Activated naive CD4-positive, alpha-beta T cell treated with anti-CD3 and anti-CD28 coated beads, Interleukin-2, amount 10 ng/mL, durations not matched to agents 7 days and 5 days (primary cell): ENCODE data around the gene CITED4.

Experiments
- CTCF ChIA-PET: fragments of 350-600 bp; sonication (Branson Sonifier 250); formaldehyde crosslinking; loops from one replicate; lab custom pipeline; 2021; ENCODE audit warnings: antibody characterized with exemption; lab: Charles Lee
- DNase-seq: peaks from one replicate; pipeline ENCODE4 v3.0.0-alpha.2; 2020
- H3K27ac Mint-ChIP-seq: one replicate; pipeline ENCODE4 v1.8.0; 2021; ENCODE audit warnings: mild to moderate bottlenecking, moderate library complexity, mixed read lengths
- H3K27me3 Mint-ChIP-seq: one replicate; pipeline ENCODE4 v1.8.0; 2021; ENCODE audit warnings: mild to moderate bottlenecking, mixed read lengths
- H3K36me3 Mint-ChIP-seq: one replicate; pipeline ENCODE4 v1.8.0; 2021; ENCODE audit warnings: mixed read lengths
- H3K4me1 Mint-ChIP-seq: one replicate; pipeline ENCODE4 v1.8.0; 2021; ENCODE audit warnings: mixed read lengths
- H3K4me3 Mint-ChIP-seq: one replicate; pipeline ENCODE4 v1.8.0; 2021; ENCODE audit warnings: mild to moderate bottlenecking, moderate library complexity, mixed read lengths
- H3K9me3 Mint-ChIP-seq: one replicate; pipeline ENCODE4 v1.8.0; 2021; ENCODE audit warnings: mixed read lengths

Gene CITED4

DNA sequence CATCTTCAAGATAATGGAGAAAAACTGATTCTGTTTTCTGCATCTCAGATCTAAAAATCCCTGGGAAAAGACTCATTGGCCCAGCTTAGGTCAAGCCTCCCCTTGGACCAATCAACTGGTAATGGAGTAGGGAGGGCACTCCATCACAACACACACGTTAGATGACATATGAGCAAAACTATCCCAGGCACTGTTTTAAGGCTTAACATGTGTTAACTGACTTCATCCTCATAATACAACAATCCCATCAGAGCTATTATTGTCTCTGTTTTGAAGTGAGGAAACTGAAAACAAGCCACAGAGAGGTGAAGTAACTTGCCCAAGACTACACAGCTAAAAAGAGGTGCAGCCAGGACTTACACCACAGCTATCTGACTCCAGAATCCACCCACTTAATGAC is 14.7 kb upstream of the CITED4 start:
- peak overlapping the region; percentile 24 for H3K27ac Mint-ChIP-seq
- CTCF ChIA-PET: interaction anchor here (1.1 to 1.6 kb wide), 6 partner anchors 15 to 103 kb away, joined by 4 to 8 read pairs (median 6); partner anchors contain the start of gene CITED4
- peaks cover 28% of the 10 kb centered on the region for H3K27me3 Mint-ChIP-seq
- peaks cover 7% of the 10 kb centered on the region for H3K36me3 Mint-ChIP-seq
- no peak for DNase-seq
- no peak overlapping the region for H3K4me3 Mint-ChIP-seq
- H3K9me3 Mint-ChIP-seq: peaks cover 13% of the 10 kb centered on the region
- peaks cover 54% of the 10 kb centered on the region for H3K4me1 Mint-ChIP-seq

DNA sequence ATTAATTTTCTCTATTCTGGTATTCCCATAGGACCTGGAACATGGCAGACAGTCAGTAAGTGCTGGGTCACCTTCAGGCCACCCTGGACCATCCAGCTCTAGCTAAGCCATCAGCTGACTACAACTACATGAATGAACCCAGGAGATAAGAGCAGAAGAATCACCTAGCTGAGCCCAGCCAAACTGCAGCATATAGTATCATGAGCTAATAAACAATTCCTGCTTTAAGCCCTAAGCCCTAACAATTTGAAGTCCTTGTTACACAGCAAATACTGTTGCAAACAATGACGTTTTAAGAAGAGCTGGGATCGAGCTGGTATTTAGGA is 14.2 kb upstream of the CITED4 start:
- Mint-ChIP-seq H3K4me3 (no peak overlapping the region), H3K27me3 (peaks cover 23% of the 10 kb centered on the region), H3K4me1 (peaks cover 55% of the 10 kb centered on the region), H3K27ac (no peak overlapping the region), H3K9me3 (peaks cover 13% of the 10 kb centered on the region), H3K36me3 (peaks cover 7% of the 10 kb centered on the region)
- CTCF ChIA-PET: interaction anchor here (0.7 to 1.6 kb wide), 8 partner anchors 14 to 102 kb away, joined by 3 to 8 read pairs (median 4); partner anchors contain the start of gene CITED4
- no peak for DNase-seq

DNA sequence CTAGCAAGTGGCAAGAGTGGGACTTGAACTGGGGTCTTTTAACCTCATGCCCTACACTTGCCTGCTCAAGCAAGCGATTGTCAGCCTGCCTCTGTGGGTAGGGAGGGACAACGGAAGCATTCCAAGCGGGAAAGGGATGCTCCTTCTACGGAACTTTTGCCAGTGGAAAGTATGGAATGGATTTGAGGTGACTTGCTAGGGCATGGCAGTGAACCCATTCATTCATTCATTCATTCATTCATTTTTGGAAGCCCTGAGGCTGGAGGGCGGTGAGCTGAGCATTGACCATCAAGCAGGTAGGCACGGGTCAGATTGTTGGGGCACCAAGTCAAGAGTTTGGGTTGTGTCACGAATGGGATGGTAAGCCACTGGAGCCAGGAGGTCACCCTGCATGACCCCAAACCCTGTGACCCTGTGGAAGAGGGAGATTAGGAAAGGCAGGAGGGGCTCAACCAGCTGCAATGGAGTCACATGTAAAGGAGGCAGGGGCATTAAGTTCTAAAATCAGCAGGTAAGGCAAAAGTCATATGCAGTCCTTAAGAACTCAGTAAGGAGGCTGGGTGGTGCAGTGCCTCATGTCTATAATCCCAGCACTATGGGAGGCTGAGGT is 11.8 kb upstream of the CITED4 start:
- no peak overlapping the region for H3K4me3 Mint-ChIP-seq

DNA sequence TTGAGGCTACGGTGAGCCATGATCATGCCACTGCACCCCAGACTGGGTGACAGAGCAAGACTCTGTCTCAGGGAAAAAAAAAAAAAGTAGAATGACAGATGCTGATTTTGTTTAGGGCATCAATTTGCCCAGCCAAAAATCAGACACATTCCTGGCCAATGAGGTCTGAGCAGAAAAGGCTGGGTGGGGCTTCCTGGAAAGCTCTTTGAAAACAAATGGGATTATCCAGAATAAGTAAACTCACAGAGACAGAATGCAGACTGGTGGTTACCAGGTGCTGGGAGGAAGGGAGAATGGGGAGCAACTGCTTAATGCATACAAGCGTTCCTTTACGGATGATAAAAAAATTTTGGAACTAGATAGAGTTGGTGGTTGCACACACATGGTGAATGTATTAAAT is 10.1 kb upstream of the CITED4 start:
- no peak for DNase-seq
- H3K4me1 Mint-ChIP-seq: peaks cover 64% of the 10 kb centered on the region
- H3K27me3 Mint-ChIP-seq: peaks cover 4% of the 10 kb centered on the region
- H3K27ac Mint-ChIP-seq: peak overlapping the region; percentile 45
- H3K36me3 Mint-ChIP-seq: peaks cover 7% of the 10 kb centered on the region
- peaks cover 22% of the 10 kb centered on the region for H3K9me3 Mint-ChIP-seq
- H3K4me3 Mint-ChIP-seq: no peak overlapping the region
- CTCF ChIA-PET: interaction anchor here (0.6 to 1.1 kb wide), 3 partner anchors 14 to 287 kb away, joined by 3 read pairs; no protein-coding TSS in a partner anchor

More for the DNA sequence above, 11.8 kb upstream of the CITED4 start:
- Mint-ChIP-seq H3K27ac (no peak overlapping the region), H3K9me3 (peaks cover 22% of the 10 kb centered on the region), H3K27me3 (peaks cover 4% of the 10 kb centered on the region), H3K4me1 (peaks cover 59% of the 10 kb centered on the region), H3K36me3 (peaks cover 7% of the 10 kb centered on the region)
- CTCF ChIA-PET: interaction anchor here (2.0 kb wide), 1 partner anchor 11 kb away, joined by 9 read pairs; the partner anchor contains the start of gene CITED4
- DNase-seq: no peak

DNA sequence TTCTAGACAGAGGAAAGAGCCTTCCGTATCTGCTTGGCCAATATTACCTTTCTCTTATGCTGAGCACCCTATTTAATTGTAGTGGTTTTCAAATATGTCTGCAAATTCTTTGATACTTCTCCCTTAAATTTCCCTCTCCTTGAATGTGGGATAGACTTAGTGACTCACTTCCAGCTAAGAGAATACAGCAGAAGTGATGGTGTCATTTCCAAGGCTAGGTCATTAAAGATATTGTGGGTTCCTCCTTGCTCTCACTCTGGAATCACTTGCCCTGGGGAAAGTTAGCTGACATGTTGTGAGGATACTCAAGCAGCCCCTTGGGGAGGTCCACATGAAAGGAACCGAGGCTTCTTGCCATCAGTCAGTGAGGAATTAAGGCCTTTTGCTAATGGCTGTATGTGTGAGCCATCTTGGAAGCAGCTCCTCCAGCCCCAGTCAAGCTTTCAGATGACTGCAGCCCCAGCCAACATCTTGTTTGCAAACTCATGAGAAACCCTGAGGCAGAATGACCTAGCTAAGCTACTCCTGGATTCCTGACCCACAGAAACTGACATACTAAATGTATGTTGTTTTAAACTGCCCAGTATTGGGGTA is 8.1 kb upstream of the CITED4 start:
- Mint-ChIP-seq H3K27ac (no peak overlapping the region), H3K4me3 (no peak overlapping the region), H3K4me1 (peaks cover 44% of the 10 kb centered on the region), H3K27me3 (peaks cover 4% of the 10 kb centered on the region), H3K9me3 (peaks cover 9% of the 10 kb centered on the region), H3K36me3 (no peaks in the 10 kb centered on the region)
- no peak for DNase-seq
- CTCF ChIA-PET: interaction anchor here (0.8 to 1.1 kb wide), 2 partner anchors 79 to 104 kb away, joined by 3 read pairs; no protein-coding TSS in a partner anchor

DNA sequence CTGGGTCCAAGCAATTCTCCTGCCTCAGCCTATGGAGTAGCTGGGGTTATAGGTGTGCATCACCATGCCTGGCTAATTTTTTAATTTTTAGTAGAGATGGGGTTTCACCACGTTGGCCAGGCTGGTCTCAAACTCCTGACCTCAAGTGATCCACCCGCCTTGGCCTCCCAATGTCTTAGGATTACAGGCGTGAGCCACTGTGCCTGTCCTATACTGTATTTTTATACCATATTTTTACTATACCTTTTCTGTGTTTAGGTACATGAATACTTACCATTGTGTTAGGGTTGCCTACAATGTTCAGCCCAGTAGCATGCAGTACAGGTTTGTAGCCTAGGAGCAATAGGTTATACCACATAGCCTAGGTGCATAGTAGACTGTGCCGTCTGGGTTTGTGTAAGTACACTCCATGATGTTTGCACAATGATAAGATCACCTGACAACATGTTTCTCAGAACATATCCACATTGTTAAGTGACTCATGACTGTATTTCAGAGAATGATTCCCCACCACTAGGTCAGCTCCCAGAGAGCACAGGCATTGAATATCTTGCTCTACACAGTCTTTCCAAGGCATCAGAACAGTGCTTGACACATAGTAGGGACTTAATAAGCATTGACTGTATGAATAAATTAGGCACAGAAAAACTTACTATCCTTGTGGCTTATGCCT is 6.0 kb upstream of the CITED4 start:
- Mint-ChIP-seq H3K4me3 (no peak overlapping the region), H3K36me3 (no peaks in the 10 kb centered on the region), H3K4me1 (peaks cover 40% of the 10 kb centered on the region), H3K9me3 (peaks cover 9% of the 10 kb centered on the region), H3K27me3 (peaks cover 4% of the 10 kb centered on the region), H3K27ac (peak overlapping the region; percentile 61)
- CTCF ChIA-PET: interaction anchor here (1.5 to 2.3 kb wide), 2 partner anchors 82 to 85 kb away, joined by 4 to 12 read pairs; no protein-coding TSS in a partner anchor
- no peak for DNase-seq

DNA sequence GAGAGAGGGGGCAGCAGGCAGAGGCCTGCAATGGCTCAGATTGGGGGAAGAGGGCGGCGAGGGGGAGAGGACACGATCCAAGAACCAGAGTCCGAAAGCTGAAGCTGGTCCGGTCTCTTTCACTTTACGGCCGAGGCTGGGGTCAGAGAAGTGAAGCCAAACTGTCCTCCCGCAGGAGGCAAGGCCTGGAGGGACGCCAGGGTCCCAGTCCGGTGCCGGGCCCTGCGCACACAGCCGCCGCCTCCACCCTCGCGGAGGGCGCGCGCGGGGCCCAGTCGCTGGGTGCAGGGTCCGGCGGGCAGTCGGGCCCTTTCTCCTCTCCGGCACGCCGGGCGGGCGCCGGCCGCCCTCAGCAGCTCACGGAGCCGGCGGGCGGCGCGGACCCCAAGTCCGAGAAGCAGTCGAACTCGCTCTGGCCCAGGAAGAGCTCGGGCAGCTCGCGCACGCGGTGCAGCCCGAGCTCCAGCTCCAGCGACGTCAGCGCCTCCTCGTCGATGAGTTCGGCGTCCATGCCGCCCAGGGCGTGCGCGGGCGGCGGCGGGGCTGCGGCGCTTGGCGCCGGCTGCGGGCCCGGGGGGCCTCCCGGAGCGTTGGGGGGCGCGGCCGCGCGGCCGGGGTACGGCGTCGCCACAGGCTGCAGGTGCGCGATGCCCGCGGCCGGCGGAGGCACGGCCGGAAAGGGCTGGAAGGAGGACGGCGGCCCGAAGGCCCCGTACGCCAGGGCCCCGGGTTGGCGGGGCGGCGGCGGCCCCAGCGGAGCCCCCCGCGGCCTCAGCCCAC is 749 bp downstream of the CITED4 start:
- DNase-seq: peak; percentile 62
- Mint-ChIP-seq H3K27ac (no peak overlapping the region), H3K27me3 (peaks cover 47% of the 10 kb centered on the region), H3K9me3 (no peaks in the 10 kb centered on the region), H3K4me3 (peak overlapping the region; percentile 74), H3K36me3 (peaks cover 2% of the 10 kb centered on the region), H3K4me1 (peaks cover 29% of the 10 kb centered on the region)
- CTCF ChIA-PET: interaction anchor here (0.7 to 11.2 kb wide), 6 partner anchors 10 to 97 kb away, joined by 3 to 159 read pairs (median 4); no protein-coding TSS in a partner anchor

DNA sequence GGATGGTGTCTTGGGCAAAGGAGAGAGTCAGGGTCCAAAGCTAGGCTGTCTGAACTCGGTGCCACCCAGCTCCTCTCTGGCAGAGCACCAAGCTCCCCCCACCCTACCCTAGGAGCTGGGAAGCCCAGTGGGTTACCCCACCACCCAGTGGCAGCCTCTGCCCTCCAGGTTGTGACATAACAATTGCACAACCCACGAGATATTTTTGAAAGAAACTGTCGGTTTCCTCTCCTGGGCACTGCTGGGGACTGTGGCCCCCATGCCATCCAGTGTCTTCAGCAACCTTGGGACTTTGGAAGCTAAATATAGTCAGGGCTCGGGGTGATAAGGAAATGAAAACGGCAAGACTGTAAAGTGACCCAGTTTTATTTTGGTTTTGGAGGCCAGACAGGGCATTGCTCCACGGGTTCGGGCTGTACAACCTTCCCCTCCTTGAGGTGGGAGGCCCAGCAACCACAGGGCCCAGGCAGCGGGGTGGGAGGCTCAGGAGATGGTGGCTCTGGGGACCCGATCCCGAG is 1.4 kb downstream of the CITED4 start:
- no peaks in the 10 kb centered on the region for H3K9me3 Mint-ChIP-seq
- H3K4me1 Mint-ChIP-seq: peaks cover 29% of the 10 kb centered on the region
- peaks cover 54% of the 10 kb centered on the region for H3K27me3 Mint-ChIP-seq
- H3K27ac Mint-ChIP-seq: peak overlapping the region; percentile 81
- H3K36me3 Mint-ChIP-seq: peaks cover 2% of the 10 kb centered on the region
- DNase-seq: no peak
- peak overlapping the region; percentile 74 for H3K4me3 Mint-ChIP-seq
- CTCF ChIA-PET: interaction anchor here (0.7 to 11.2 kb wide), 3 partner anchors 11 to 91 kb away, joined by 3 to 159 read pairs (median 4); no protein-coding TSS in a partner anchor

DNA sequence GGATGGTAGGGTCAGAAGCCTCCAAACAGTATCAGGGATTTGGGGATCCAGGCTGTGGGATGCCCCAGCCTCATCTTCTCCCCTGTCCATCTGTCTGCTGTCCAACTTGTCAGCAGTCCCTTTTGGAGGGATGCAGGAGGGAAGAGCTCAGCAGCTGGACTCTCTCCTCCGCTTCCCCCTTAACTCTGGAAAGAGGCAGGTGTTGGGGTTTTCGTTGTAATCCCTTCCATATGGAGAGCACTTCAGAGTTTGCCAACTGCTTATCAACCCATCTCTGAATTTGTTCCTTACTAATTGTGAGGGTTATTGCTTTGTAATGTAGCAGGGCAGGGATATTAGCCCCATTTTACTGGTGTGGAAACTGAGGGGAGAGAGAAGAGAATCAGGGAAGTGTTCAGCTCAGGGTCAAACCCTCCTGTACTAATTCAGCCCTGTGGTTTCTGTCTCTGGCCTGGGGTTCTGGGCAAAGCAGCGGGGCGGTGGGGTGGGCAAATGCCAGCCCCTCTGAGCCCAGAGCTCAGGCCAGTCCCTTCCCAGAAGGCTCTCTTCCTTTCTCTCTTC is 3.2 kb downstream of the CITED4 start:
- no peak overlapping the region for H3K27ac Mint-ChIP-seq
- CTCF ChIA-PET: interaction anchor here (1.4 to 11.2 kb wide), 3 partner anchors 10 to 93 kb away, joined by 5 to 159 read pairs (median 15); no protein-coding TSS in a partner anchor
- peaks cover 2% of the 10 kb centered on the region for H3K36me3 Mint-ChIP-seq
- DNase-seq: no peak
- no peak overlapping the region for H3K4me3 Mint-ChIP-seq
- peaks cover 57% of the 10 kb centered on the region for H3K27me3 Mint-ChIP-seq
- H3K9me3 Mint-ChIP-seq: no peaks in the 10 kb centered on the region
- peaks cover 24% of the 10 kb centered on the region for H3K4me1 Mint-ChIP-seq

DNA sequence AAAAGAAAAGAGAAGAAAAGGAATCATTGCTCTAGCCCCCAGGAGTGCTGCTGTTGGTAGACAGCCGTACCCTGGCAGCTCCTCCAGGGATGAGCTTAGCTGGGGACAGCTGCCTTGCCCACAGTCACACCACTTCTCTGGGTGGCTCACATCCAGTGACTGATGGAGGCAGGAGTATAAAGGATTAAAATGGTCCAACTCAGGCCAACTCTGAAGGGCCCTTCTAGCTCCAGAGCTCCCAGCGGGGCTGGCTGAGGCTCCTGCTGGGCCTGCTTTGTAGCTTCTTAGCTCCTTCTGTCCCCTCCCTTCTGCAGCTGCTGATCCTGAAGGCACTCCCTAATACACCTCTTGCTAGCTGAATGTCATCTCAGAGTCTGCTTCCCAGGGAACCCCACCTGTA is 4.4 kb downstream of the CITED4 start:
- no peak for DNase-seq
- H3K4me1 Mint-ChIP-seq: peaks cover 13% of the 10 kb centered on the region
- no peak overlapping the region for H3K4me3 Mint-ChIP-seq
- CTCF ChIA-PET: interaction anchor here (1.4 to 11.2 kb wide), 3 partner anchors 9 to 94 kb away, joined by 5 to 159 read pairs (median 15); no protein-coding TSS in a partner anchor
- H3K9me3 Mint-ChIP-seq: no peaks in the 10 kb centered on the region
- H3K27me3 Mint-ChIP-seq: peaks cover 57% of the 10 kb centered on the region
- H3K36me3 Mint-ChIP-seq: peaks cover 2% of the 10 kb centered on the region
- no peak overlapping the region for H3K27ac Mint-ChIP-seq

DNA sequence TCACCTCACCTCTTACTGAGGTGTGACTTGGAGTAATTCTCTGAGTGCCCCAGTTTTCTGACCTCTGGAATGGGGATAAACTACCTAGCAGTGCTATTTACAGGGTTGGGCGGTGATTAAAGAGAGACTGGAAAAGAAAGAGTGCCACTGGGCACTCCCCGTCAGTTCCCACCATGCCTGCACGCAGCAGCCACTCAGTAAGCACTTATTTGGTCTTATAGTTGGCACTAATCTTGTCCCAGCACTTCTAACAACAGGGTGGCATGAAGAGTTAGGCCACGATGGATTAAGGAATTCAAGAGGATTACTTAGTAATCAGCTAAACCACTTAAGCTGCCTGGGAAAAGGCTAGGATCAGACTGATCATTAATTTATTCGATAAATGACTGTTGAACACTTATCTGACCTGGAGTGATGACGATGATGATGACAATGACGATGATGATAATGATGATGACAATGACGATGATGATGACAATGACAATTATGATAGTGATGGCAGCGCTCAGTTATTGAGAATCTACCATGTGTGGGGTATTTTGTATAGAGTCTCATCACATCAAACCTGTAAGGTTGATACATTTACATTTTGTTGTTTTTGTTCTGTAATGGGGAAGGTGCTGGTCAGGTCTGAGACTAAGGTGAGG is 5.4 kb downstream of the CITED4 start:
- CTCF ChIA-PET: interaction anchor here (4.7 to 11.2 kb wide), 2 partner anchors 82 to 95 kb away, joined by 38 to 159 read pairs; no protein-coding TSS in a partner anchor
- Mint-ChIP-seq H3K27me3 (peaks cover 62% of the 10 kb centered on the region), H3K4me3 (no peak overlapping the region), H3K4me1 (peaks cover 9% of the 10 kb centered on the region), H3K36me3 (peaks cover 2% of the 10 kb centered on the region), H3K27ac (no peak overlapping the region), H3K9me3 (no peaks in the 10 kb centered on the region)
- DNase-seq: no peak

DNA sequence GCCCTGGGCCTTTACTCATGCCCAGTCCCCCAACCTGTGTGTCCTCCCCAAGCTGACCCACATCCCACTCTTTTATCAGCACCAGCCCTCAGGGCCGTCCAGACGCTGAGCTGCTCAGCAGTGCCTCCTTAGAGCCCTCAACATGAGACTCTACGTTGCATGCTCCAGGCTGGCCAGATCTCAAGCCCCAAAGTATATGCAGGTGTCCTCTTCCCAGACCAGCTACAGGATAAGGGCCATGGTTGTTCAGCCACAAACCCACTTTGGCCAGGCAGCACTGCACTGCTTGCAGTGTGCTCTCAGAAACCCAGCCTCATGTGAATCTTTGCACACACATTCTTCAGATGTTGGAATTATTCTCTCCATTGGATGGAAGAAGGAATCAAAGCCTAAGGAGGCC is 6.0 kb downstream of the CITED4 start:
- H3K27ac Mint-ChIP-seq: no peak overlapping the region
- CTCF ChIA-PET: interaction anchor here (0.7 to 11.2 kb wide), 3 partner anchors 20 to 95 kb away, joined by 3 to 159 read pairs (median 38); no protein-coding TSS in a partner anchor
- no peak for DNase-seq
- H3K4me1 Mint-ChIP-seq: peaks cover 8% of the 10 kb centered on the region
- peaks cover 2% of the 10 kb centered on the region for H3K36me3 Mint-ChIP-seq
- no peaks in the 10 kb centered on the region for H3K9me3 Mint-ChIP-seq
- peaks cover 64% of the 10 kb centered on the region for H3K27me3 Mint-ChIP-seq
- no peak overlapping the region for H3K4me3 Mint-ChIP-seq
